OCI-LY1 (cell line): ENCODE data around the gene CLK2.

Experiments used
- CTCF ChIP-seq: fragments of 200-600 bp; sonication (generic), shearing (Covaris generic); IDR thresholded peaks from 2 replicates; pipeline ENCODE4 v1.5.1; 2017; ENCODE audit warnings: mild to moderate bottlenecking, antibody characterized with exemption, low read length, moderate library complexity, mixed read lengths
- EZH2 ChIP-seq: fragments of 200-600 bp; sonication (generic), shearing (Covaris generic); IDR thresholded peaks from 2 replicates; pipeline ENCODE4 v1.8.0; 2017; ENCODE audit warnings: borderline replicate concordance, mixed run types, mild to moderate bottlenecking, antibody characterized with exemption, low read length, moderate library complexity, mixed read lengths

DNA sequence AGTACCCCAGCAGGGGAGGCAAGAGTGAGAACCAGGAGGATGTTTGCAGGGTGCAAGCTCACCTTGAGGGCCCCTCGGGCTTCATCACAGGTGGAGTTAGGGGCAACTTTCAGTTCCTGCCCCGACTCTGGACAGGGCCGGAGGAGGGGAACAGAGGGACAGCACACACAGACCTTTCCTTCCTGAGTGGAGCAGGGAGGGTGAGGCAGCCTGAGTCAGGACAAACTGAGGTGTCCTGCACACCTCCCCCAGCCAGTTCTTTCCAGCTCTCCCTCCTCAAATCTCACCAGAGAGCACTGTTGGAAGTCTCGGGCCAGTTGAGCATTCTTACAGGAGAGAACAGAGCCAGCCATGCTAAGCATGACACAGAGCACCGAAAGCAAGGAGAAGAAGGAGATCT is 19.5 kb downstream of the CLK2 start:
- TF ChIP-seq CTCF, result no peak
- no peak for TF ChIP-seq EZH2
